GM23338 (cell line): Measurements from ENCODE around the gene NCSTN.

Experiments used
- CREB1 ChIP-seq: fragments of 250-450 bp; sonication (Bioruptor Pico); IDR thresholded peaks from 2 replicates; pipeline ENCODE4 v1.5.0; 2020; ENCODE audit warnings: low read depth, mild to moderate bottlenecking, moderate library complexity
- EZH2 ChIP-seq: fragments of 200-600 bp; sonication (generic); IDR thresholded peaks from one replicate; pipeline ENCODE4 v1.8.0; 2017; ENCODE audit warnings: antibody characterized with exemption, mild to moderate bottlenecking, low read depth; ENCODE audit not compliant: unreplicated experiment
- EZH2phosphoT487 ChIP-seq: fragments of 200-600 bp; sonication (generic); IDR thresholded peaks from one replicate; pipeline ENCODE4 v1.8.1; 2018; ENCODE audit warnings: antibody characterized with exemption; ENCODE audit not compliant: unreplicated experiment
- JUNB ChIP-seq: IDR thresholded peaks from one replicate; pipeline ENCODE4 v1.6.1; 2016; ENCODE audit warnings: antibody characterized with exemption; ENCODE audit not compliant: unreplicated experiment
- NANOG ChIP-seq: IDR thresholded peaks from 2 replicates; pipeline ENCODE4 v1.6.1; 2016; ENCODE audit warnings: antibody characterized with exemption, borderline replicate concordance
- POLR2AphosphoS5 ChIP-seq: IDR thresholded peaks from 2 replicates; pipeline ENCODE4 v1.6.1; 2016; ENCODE audit warnings: antibody characterized with exemption, low read depth
- STAT1 ChIP-seq: IDR thresholded peaks from one replicate; pipeline ENCODE4 v1.6.1; 2016; ENCODE audit warnings: antibody characterized with exemption; ENCODE audit not compliant: unreplicated experiment
- ZNF114 ChIP-seq: fragments of 250-450 bp; sonication (Bioruptor Pico); IDR thresholded peaks from 2 replicates; pipeline ENCODE4 v1.5.0; 2020; ENCODE audit warnings: mild to moderate bottlenecking, moderate library complexity
- ZNF331 ChIP-seq: fragments of 250-450 bp; sonication (Bioruptor Pico); IDR thresholded peaks from 2 replicates; pipeline ENCODE4 v1.5.0; 2020; ENCODE audit warnings: low read depth, mild to moderate bottlenecking, moderate library complexity
- ZNF462 ChIP-seq: fragments of 250-450 bp; sonication (Bioruptor Pico); IDR thresholded peaks from 2 replicates; pipeline ENCODE4 v1.5.0; 2020; ENCODE audit warnings: mild to moderate bottlenecking, moderate library complexity
- TF ChIP-seq, protein P1 (sequence below), 2 experiments: fragments of 200-600 bp in 1 of 2; sonication (generic) in 1 of 2; conservative IDR thresholded peaks; 2 replicates each; pipeline versions ENCODE4 v1.5.1 to v1.6.1; 2016 to 2017; ENCODE audit warnings: antibody characterized with exemption in 2 of 2, low read depth in 2 of 2, mild to moderate bottlenecking in 2 of 2, moderate library complexity in 1 of 2
- TF ChIP-seq, protein P2 (sequence below): IDR thresholded peaks from one replicate; pipeline ENCODE4 v1.6.1; 2018; ENCODE audit warnings: antibody characterized with exemption; ENCODE audit not compliant: unreplicated experiment
- TF ChIP-seq, protein P3 (sequence below): IDR thresholded peaks from 2 replicates; pipeline ENCODE4 v1.6.1; 2016; ENCODE audit warnings: antibody characterized with exemption

GRCh38 chr1:160401487-160401805 is 58.3 kb downstream of the NCSTN start:
- no peak for TF ChIP-seq POLR2AphosphoS5
- TF ChIP-seq ZNF462 (CRISPR knock-in tag): no peak
- TF ChIP-seq, protein P1, sequence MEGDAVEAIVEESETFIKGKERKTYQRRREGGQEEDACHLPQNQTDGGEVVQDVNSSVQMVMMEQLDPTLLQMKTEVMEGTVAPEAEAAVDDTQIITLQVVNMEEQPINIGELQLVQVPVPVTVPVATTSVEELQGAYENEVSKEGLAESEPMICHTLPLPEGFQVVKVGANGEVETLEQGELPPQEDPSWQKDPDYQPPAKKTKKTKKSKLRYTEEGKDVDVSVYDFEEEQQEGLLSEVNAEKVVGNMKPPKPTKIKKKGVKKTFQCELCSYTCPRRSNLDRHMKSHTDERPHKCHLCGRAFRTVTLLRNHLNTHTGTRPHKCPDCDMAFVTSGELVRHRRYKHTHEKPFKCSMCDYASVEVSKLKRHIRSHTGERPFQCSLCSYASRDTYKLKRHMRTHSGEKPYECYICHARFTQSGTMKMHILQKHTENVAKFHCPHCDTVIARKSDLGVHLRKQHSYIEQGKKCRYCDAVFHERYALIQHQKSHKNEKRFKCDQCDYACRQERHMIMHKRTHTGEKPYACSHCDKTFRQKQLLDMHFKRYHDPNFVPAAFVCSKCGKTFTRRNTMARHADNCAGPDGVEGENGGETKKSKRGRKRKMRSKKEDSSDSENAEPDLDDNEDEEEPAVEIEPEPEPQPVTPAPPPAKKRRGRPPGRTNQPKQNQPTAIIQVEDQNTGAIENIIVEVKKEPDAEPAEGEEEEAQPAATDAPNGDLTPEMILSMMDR (conservative IDR thresholded peaks at IDR 0.05; ENCODE audit: low read depth in 2 of 2): no peak
- TF ChIP-seq CREB1 (CRISPR knock-in tag): no peak
- no peak for TF ChIP-seq EZH2
- TF ChIP-seq EZH2phosphoT487: no peak
- TF ChIP-seq, protein P2, sequence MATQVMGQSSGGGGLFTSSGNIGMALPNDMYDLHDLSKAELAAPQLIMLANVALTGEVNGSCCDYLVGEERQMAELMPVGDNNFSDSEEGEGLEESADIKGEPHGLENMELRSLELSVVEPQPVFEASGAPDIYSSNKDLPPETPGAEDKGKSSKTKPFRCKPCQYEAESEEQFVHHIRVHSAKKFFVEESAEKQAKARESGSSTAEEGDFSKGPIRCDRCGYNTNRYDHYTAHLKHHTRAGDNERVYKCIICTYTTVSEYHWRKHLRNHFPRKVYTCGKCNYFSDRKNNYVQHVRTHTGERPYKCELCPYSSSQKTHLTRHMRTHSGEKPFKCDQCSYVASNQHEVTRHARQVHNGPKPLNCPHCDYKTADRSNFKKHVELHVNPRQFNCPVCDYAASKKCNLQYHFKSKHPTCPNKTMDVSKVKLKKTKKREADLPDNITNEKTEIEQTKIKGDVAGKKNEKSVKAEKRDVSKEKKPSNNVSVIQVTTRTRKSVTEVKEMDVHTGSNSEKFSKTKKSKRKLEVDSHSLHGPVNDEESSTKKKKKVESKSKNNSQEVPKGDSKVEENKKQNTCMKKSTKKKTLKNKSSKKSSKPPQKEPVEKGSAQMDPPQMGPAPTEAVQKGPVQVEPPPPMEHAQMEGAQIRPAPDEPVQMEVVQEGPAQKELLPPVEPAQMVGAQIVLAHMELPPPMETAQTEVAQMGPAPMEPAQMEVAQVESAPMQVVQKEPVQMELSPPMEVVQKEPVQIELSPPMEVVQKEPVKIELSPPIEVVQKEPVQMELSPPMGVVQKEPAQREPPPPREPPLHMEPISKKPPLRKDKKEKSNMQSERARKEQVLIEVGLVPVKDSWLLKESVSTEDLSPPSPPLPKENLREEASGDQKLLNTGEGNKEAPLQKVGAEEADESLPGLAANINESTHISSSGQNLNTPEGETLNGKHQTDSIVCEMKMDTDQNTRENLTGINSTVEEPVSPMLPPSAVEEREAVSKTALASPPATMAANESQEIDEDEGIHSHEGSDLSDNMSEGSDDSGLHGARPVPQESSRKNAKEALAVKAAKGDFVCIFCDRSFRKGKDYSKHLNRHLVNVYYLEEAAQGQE: no peak
- TF ChIP-seq JUNB: no peak
- TF ChIP-seq, protein P3, sequence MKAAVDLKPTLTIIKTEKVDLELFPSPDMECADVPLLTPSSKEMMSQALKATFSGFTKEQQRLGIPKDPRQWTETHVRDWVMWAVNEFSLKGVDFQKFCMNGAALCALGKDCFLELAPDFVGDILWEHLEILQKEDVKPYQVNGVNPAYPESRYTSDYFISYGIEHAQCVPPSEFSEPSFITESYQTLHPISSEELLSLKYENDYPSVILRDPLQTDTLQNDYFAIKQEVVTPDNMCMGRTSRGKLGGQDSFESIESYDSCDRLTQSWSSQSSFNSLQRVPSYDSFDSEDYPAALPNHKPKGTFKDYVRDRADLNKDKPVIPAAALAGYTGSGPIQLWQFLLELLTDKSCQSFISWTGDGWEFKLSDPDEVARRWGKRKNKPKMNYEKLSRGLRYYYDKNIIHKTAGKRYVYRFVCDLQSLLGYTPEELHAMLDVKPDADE: no peak
- no peak for TF ChIP-seq ZNF331 (CRISPR knock-in tag)
- no peak for TF ChIP-seq NANOG
- TF ChIP-seq STAT1: no peak
- TF ChIP-seq ZNF114 (CRISPR knock-in tag): no peak
